NCI-H2196 treated with DMSO at 0.1 percent for 48 hours (cell line): Measurements from ENCODE around the gene PLCD1.

Experiments
- DNase-seq: peaks from one replicate; lab custom pipeline; 2025; ENCODE audit not compliant: unreplicated experiment; lab: John Stamatoyannopoulos, UW

The PLCD1 gene

DNA sequence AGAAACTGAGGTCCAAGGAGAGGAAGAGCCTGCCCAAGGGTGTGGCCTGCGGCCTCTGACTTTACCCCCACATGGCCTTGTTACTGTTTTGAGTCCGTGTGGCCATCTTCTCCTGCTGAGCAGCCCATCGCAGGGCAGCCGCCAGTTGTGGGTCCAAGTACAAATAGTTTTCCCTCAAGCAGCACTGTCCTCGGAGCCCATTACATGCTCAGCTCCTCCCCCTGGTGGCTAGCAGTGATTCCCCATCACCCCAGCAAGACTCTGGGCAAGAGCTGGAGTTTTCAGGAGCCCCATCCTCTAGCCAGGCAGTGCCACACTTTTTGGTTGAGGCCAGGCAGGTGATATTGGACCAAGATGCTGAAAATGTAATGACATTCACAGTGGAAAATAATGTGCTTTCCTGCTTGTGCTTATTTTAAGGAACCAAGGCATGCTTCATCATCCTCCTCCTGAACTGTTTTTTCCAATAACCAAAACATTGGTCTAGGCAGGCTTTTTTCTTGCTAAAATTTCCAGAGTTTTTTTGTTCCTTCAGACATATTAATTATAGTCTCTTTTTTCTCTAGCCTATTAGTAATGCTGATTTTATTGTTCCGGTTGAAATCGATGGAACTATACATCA is 62.1 kb downstream of the PLCD1 start:
- DNase-seq: no peak

DNA sequence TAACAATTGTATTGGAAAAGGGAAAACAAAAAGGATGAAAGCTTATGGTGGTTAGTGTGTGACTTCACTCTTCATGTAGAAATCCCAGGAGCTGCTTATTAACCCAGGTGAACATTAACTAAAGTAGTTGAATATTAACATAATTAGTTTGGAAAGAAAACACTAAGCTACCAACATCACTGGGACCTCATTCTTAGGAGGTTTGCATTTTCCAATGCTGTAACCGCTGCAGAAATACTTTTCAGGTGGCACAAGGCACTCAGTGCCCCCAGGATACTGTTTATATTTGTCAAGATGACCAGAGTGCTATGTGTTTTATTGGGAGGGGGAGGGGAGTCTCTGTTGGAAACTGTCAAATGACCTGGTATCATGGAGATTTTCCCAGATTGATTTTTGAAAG is 64.7 kb downstream of the PLCD1 start:
- no peak for DNase-seq

- DNase-seq: no peak
Observed at GRCh38 chr3:37964146-37964545, 65.3 kb downstream of the PLCD1 start.

- no peak for DNase-seq
Observed at GRCh38 chr3:37963635-37964034, 65.8 kb downstream of the PLCD1 start.

- DNase-seq: no peak
Observed at GRCh38 chr3:37963016-37963415, 66.4 kb downstream of the PLCD1 start.

DNA sequence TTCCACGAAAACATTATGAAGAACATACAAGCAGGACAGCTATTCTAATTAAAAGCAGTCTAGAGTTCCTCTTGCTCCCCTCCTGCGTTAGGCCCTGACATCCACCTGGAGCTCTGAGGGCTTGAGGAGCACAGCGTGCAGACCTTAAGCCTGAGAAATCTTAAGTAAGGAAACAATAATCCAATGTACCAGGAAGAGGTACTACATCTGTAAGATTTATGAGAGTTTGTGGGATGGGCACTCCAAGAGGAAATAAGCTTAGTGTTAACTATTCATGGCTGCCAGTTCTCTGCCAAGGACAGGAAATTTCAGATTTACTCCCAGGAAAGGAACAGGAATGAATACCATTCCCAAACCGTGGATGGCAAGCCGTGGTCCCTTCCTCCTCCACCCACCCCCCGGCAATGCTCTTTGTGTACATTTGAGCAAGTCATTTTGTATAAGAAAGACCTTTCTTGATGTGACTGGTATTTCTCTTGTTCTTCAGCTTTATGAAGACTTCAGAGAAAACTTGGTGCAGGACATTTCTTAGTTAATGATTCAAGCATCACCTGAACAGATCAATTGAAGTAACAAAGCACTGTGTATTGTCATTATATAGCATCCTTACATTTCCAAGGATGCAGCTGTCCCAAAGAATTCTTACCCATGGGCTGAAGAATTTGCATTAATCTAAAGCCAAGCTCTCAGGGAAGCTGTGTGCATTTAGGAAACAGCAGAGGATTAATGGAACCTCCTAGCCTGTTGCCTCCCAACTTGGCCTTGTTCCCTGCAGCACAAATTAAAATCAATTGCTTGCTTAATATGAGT is 67.6 kb downstream of the PLCD1 start:
- no peak for DNase-seq

- no peak for DNase-seq
Observed at GRCh38 chr3:37957539-37957936, 71.9 kb downstream of the PLCD1 start.
